Heart left ventricle (tissue), 13 donors: ENCODE data around the gene SLC5A8.

ENCODE experiments used
- POLR2A ChIP-seq, 2 donors: fragments of 450-650 bp; IDR thresholded peaks; one replicate each; pipeline ENCODE4 v1.6.1; 2017; ENCODE audit warnings: antibody characterized with exemption in 2 of 2, mild to moderate bottlenecking in 2 of 2, moderate library complexity in 2 of 2
- TF ChIP-seq, protein P1 (sequence below), 12 donors: fragments of 200-600 bp; sonication (generic) in 4 of 12; IDR thresholded peaks; one replicate each; pipeline versions ENCODE4 v1.5.0 to v1.8.0; 2018 to 2022; ENCODE audit warnings: antibody characterized with exemption in 12 of 12, mild to moderate bottlenecking in 5 of 12
- donor health status: ischemic (EF 13 %, LVEDD 7.1; RV severe dilation, severe dysfunction).
- donor health status: DM: no; HTN: yes; CAD: no.
- donor health status: DM: no; HTN: no; CAD: no.
- donor health status: ischemic (EF 25% LVEDD 6.9; RV normal size, moderate dysfunction).
- donor health status: ischemic (EF 25% LVEDD 5.7; RV mildly dilated, moderate dysfunction).
- donor health status: ischemic (EF 35%, LVEDD 5.7; RV mildly dilated, moderate dysfunction).
- donor health status: nonischemic (EF 11% LVEDD 7.7; RV severe dilation, severe dysfunction).
- donor health status: DM: yes; HTN: yes; CAD: no.
- donor health status: PGD.
- donor health status: ischemic (EF 29% LVEDD 5.4; RV normal size, mild dysfunction).
- donor health status: nonischemic (EF 23%, LVEDD 6.1; RV moderate dilation, normal function).

- TF ChIP-seq, protein P1, sequence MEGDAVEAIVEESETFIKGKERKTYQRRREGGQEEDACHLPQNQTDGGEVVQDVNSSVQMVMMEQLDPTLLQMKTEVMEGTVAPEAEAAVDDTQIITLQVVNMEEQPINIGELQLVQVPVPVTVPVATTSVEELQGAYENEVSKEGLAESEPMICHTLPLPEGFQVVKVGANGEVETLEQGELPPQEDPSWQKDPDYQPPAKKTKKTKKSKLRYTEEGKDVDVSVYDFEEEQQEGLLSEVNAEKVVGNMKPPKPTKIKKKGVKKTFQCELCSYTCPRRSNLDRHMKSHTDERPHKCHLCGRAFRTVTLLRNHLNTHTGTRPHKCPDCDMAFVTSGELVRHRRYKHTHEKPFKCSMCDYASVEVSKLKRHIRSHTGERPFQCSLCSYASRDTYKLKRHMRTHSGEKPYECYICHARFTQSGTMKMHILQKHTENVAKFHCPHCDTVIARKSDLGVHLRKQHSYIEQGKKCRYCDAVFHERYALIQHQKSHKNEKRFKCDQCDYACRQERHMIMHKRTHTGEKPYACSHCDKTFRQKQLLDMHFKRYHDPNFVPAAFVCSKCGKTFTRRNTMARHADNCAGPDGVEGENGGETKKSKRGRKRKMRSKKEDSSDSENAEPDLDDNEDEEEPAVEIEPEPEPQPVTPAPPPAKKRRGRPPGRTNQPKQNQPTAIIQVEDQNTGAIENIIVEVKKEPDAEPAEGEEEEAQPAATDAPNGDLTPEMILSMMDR (IDR thresholded peaks at IDR 0.05): no peak
- TF ChIP-seq POLR2A (IDR thresholded peaks at IDR 0.05): no peak
These were observed 6.8 kb upstream of the SLC5A8 start for GRCh38 chr12:101216810-101217209.
